Neuronal stem cell (in vitro differentiated cells): ENCODE data around the gene KISS1.

Experiments used
- DNase-seq: peaks from one replicate; pipeline ENCODE4 v3.0.0-alpha.2; 2013; ENCODE audit warnings: low spot score
- H2AFZ ChIP-seq: one replicate; pipeline ENCODE4 v1.6.1; 2013; ENCODE audit warnings: mild to moderate bottlenecking, low read length, inconsistent platforms
- H2AK5ac ChIP-seq: 2 replicates; pipeline ENCODE4 v1.6.1; 2013; ENCODE audit warnings: low read depth, mild to moderate bottlenecking, inconsistent platforms, low read length, moderate library complexity, mixed read lengths
- H2BK120ac ChIP-seq: 2 replicates; pipeline ENCODE4 v1.6.1; 2013; ENCODE audit warnings: low read depth, mild to moderate bottlenecking, inconsistent platforms, low read length, moderate library complexity, mixed read lengths
- H2BK12ac ChIP-seq: one replicate; pipeline ENCODE4 v1.6.1; 2013; ENCODE audit warnings: low read length, inconsistent platforms
- H2BK15ac ChIP-seq: 2 replicates; pipeline ENCODE4 v1.6.1; 2013; ENCODE audit warnings: mild to moderate bottlenecking, low read length, inconsistent platforms, mixed read lengths
- H2BK5ac ChIP-seq: one replicate; pipeline ENCODE4 v1.6.1; 2013; ENCODE audit warnings: inconsistent platforms, mild to moderate bottlenecking, low read length, moderate library complexity
- H3K14ac ChIP-seq: one replicate; pipeline ENCODE4 v1.6.1; 2013; ENCODE audit warnings: low read length, inconsistent platforms
- H3K18ac ChIP-seq: 2 replicates; pipeline ENCODE4 v1.6.1; 2013; ENCODE audit warnings: low read length, inconsistent platforms
- H3K23ac ChIP-seq: 2 replicates; pipeline ENCODE4 v1.6.1; 2013; ENCODE audit warnings: low read depth, mild to moderate bottlenecking, mixed read lengths, low read length, inconsistent platforms; ENCODE audit not compliant: poor library complexity
- H3K27ac ChIP-seq: replicated peaks from 3 replicates; pipeline ENCODE4 v1.5.1; 2013; ENCODE audit warnings: low read length, inconsistent platforms
- H3K27me3 ChIP-seq, 3 experiments: 2 replicates each; pipeline ENCODE4 v1.6.1; 2013; ENCODE audit warnings: low read length in 3 of 3, mild to moderate bottlenecking in 2 of 3, inconsistent platforms in 1 of 3, low read depth in 1 of 3, mixed read lengths in 1 of 3, moderate library complexity in 1 of 3; ENCODE audit not compliant: control insufficient read depth in 3 of 3, insufficient read depth in 3 of 3
- H3K36me3 ChIP-seq, 2 donors: replicated peaks in 1 of 2; 2 replicates each; pipeline ENCODE4 v1.6.1; 2013; ENCODE audit warnings: low read length in 2 of 2; ENCODE audit not compliant: control insufficient read depth in 2 of 2, insufficient read depth in 2 of 2
- H3K4ac ChIP-seq: 2 replicates; pipeline ENCODE4 v1.6.1; 2013; ENCODE audit warnings: inconsistent platforms, mild to moderate bottlenecking, low read length, moderate library complexity
- H3K4me1 ChIP-seq, 2 donors: 1 replicate in 1 of 2; 2 replicates in 1 of 2; pipeline ENCODE4 v1.6.1; 2013; ENCODE audit warnings: low read length in 2 of 2, low read depth in 1 of 2; ENCODE audit not compliant: control insufficient read depth in 2 of 2, insufficient read depth in 1 of 2
- H3K4me2 ChIP-seq: one replicate; pipeline ENCODE4 v1.6.1; 2013; ENCODE audit warnings: mild to moderate bottlenecking, low read length, inconsistent platforms; ENCODE audit not compliant: insufficient read depth, poor library complexity, severe bottlenecking
- H3K4me3 ChIP-seq, 2 donors: 2 replicates each; pipeline ENCODE4 v1.5.1; 2013; ENCODE audit warnings: low read length in 2 of 2, mild to moderate bottlenecking in 2 of 2, inconsistent platforms in 1 of 2, moderate library complexity in 1 of 2
- H3K79me1 ChIP-seq: one replicate; pipeline ENCODE4 v1.6.1; 2013; ENCODE audit warnings: low read depth, mild to moderate bottlenecking, inconsistent platforms, low read length, moderate library complexity
- H3K9ac ChIP-seq: one replicate; pipeline ENCODE4 v1.6.1; 2013; ENCODE audit warnings: mild to moderate bottlenecking, low read depth, low read length, inconsistent platforms; ENCODE audit not compliant: poor library complexity
- H3K9me3 ChIP-seq, 2 donors: replicated peaks in 1 of 2; 2 replicates each; pipeline versions ENCODE3 to v1.6.1; 2013; ENCODE audit warnings: low read length in 2 of 2, mild to moderate bottlenecking in 2 of 2, inconsistent platforms in 1 of 2, low read depth in 1 of 2, mixed read lengths in 1 of 2, moderate library complexity in 1 of 2; ENCODE audit not compliant: control insufficient read depth in 2 of 2, insufficient read depth in 1 of 2
- H4K8ac ChIP-seq: one replicate; pipeline ENCODE4 v1.6.1; 2013; ENCODE audit warnings: low read depth, mild to moderate bottlenecking, inconsistent platforms, low read length, moderate library complexity
- H4K91ac ChIP-seq: one replicate; pipeline ENCODE4 v1.6.1; 2013; ENCODE audit warnings: low read length, low read depth, mild to moderate bottlenecking, inconsistent platforms; ENCODE audit not compliant: poor library complexity
- whole genome bisulfite sequencing, 2 donors: extraction: QIAGEN DNeasy Blood & Tissue Kit; methylation state at CpG; one replicate each; pipeline ENCODE4 v1.1.7; 2013; ENCODE audit warnings: missing lambda C conversion rate in 2 of 2, mixed read lengths in 1 of 2; ENCODE audit not compliant: insufficient read length in 2 of 2, insufficient replicate concordance in 1 of 2; ENCODE audit errors: extremely low coverage in 2 of 2; 5-methylcytosine and 5-hydroxymethylcytosine counted together

Gene KISS1

DNA sequence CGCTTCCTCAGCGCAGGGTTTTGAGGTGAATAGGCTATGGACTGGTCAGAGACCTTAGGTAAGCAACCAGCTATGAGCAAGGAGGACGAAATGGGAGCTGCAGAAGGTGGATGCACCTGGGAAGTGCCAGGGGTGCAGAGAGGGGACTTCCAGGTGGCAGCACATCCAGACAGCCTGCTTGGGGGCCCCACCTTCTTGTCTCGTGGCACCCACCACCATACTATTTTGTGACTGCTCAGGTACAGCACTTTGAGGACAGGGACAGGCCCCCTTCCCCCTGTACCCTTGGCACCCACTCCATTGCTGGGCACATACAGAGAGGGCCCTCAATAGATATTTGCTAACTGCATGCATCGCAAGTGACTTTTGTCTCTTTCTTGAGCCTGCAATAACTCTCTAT is 777 bp upstream of the KISS1 start:
- Histone ChIP-seq H2BK5ac (no peak overlapping the region), H3K23ac (no peak overlapping the region), H3K4me3 (no peak overlapping the region), H3K14ac (no peak overlapping the region), H3K4me2 (no peak overlapping the region), H3K4ac (no peak overlapping the region), H3K4me1 (peaks cover 4 to 5% of the 10 kb centered on the region in 2 donors), H3K27ac (no peak overlapping the region), H3K27me3 (peaks cover 0 to 70% (median 4%) of the 10 kb centered on the region in 3 experiments), H2BK12ac (no peak overlapping the region), H2AFZ (no peak overlapping the region), H3K9ac (no peak overlapping the region), H3K9me3 (peaks cover 0 to 4% of the 10 kb centered on the region in 2 donors), H4K8ac (no peak overlapping the region), H3K18ac (no peak overlapping the region), H2BK15ac (no peak overlapping the region), H3K79me1 (peaks cover 2% of the 10 kb centered on the region), H4K91ac (no peak overlapping the region), H3K36me3 (no peaks in the 10 kb centered on the region), H2AK5ac (no peak overlapping the region), H2BK120ac (no peak overlapping the region)
- WGBS, 2 donors = no CpG with 5 or more reads among the region's 5 CpGs
- no peak for DNase-seq

DNA sequence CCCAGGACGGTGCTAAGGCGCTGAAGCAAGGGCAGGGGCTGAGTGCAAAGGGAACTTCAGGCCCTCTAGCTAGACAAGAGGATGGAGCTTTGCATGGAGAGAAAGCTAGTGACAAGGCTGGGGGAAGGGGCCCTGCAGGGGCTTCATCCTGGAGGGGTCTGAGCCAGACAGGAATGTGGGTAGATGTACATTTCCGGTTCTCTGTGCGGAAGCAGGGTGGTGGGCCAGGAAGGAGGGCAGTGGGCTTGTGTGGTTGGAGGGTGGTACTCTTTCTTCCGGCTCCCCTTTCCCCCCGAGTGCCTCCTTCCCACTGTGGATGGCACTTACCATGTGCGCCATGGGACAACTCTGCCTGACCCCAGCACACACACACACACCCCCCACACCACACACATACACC is 1.5 kb downstream of the KISS1 start:
- Histone ChIP-seq H3K18ac (no peak overlapping the region), H2BK120ac (no peak overlapping the region), H2BK12ac (peak overlapping the region; percentile 85), H3K23ac (peak overlapping the region; percentile 87), H3K14ac (peak overlapping the region; percentile 0), H3K36me3 (no peaks in the 10 kb centered on the region), H3K4me3 (peak overlapping the region in 1 of 2 donors; percentile 73), H2BK15ac (no peak overlapping the region), H2BK5ac (no peak overlapping the region), H3K9me3 (peaks cover 0 to 4% of the 10 kb centered on the region in 2 donors), H3K27ac (no peak overlapping the region), H3K4me1 (peaks cover 4 to 7% of the 10 kb centered on the region in 2 donors), H2AK5ac (no peak overlapping the region), H3K27me3 (peaks cover 0 to 74% (median 12%) of the 10 kb centered on the region in 3 experiments), H3K9ac (no peak overlapping the region), H3K4ac (no peak overlapping the region), H3K79me1 (peaks cover 2% of the 10 kb centered on the region), H2AFZ (peak overlapping the region; percentile 49), H3K4me2 (no peak overlapping the region), H4K91ac (no peak overlapping the region), H4K8ac (no peak overlapping the region)
- DNase-seq = no peak
- WGBS, 2 donors = no CpG with 5 or more reads among the region's 7 CpGs

DNA sequence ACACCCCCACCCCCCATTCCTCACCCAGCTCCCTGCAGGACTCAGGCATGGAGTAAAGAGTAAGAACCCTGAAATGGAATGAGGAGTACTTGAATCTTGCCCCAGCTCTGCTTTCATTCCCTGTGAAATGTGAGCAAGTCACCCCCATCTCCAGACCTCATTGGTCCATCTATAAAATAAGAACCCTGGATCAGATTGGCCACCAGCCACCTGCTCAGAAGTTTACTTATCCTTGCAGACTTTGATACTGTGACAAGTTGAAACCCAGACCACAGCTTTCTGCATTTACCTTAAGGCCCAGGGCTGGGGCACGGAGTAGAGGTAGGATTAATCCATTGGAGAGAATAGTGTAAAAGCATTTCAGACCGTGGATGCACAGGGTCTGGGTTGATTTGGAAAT is 2.2 kb downstream of the KISS1 start:
- H2AK5ac ChIP-seq = no peak overlapping the region
- H3K18ac ChIP-seq = no peak overlapping the region
- peaks cover 4 to 7% of the 10 kb centered on the region in 2 donors for H3K4me1 ChIP-seq
- no peak overlapping the region for H4K91ac ChIP-seq
- peaks cover 0 to 75% (median 18%) of the 10 kb centered on the region in 3 experiments for H3K27me3 ChIP-seq
- H2BK12ac ChIP-seq = no peak overlapping the region
- H3K4me2 ChIP-seq = no peak overlapping the region
- H3K9ac ChIP-seq = no peak overlapping the region
- no peaks in the 10 kb centered on the region for H3K36me3 ChIP-seq
- H3K14ac ChIP-seq = no peak overlapping the region
- no peak overlapping the region for H2BK120ac ChIP-seq
- H2BK5ac ChIP-seq = no peak overlapping the region
- peaks cover 0 to 4% of the 10 kb centered on the region in 2 donors for H3K9me3 ChIP-seq
- H2AFZ ChIP-seq = no peak overlapping the region
- peaks cover 2% of the 10 kb centered on the region for H3K79me1 ChIP-seq
- no peak overlapping the region for H3K27ac ChIP-seq
- H3K4ac ChIP-seq = no peak overlapping the region
- H3K23ac ChIP-seq = no peak overlapping the region
- H4K8ac ChIP-seq = no peak overlapping the region
- no CpG with 5 or more reads among the region's 2 CpGs for WGBS, 2 donors
- H2BK15ac ChIP-seq = no peak overlapping the region
- DNase-seq = no peak
- H3K4me3 ChIP-seq = no peak overlapping the region

DNA sequence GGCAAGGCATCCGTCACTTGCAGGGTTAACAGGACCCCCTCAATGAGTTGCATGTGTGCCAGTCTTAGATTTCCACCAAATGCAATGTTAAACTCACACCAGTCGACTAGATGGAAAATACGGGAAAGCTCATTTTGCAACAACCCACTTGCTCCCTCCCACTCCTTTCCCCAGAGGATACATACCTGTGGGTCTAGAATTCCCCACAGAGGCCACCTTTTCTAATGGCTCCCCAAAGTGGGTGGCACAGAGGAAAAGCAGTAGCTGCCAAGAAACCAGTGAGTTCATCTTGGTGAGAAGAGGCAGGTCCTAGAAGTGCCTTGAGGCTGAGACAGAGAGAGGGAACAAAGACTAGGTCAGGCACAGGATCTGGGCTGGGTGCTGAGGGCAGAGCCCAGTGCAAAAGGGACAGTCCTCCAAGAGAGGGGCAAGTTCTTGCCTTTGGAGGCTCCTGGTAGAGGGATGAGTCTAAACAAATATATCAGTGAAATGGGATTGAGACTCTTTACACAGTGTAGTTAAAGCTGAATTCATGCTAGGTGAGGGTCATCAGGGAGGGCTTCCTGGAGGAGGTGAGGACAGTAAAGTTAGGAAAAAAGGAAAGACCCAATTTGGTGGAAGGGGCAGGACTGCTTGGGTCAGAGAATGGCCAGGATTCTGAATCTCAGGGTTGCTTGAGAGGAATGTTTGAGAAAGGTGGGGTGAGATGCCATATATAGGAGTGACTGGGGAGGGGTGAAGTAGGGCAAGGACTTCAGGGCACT is 3.5 kb downstream of the KISS1 start:
- Histone ChIP-seq H3K27ac (no peak overlapping the region), H2AK5ac (no peak overlapping the region), H4K8ac (no peak overlapping the region), H2BK5ac (no peak overlapping the region), H2BK15ac (no peak overlapping the region), H3K23ac (no peak overlapping the region), H3K4me3 (no peak overlapping the region), H3K4me2 (no peak overlapping the region), H3K4ac (no peak overlapping the region), H3K14ac (no peak overlapping the region), H3K79me1 (peaks cover 2% of the 10 kb centered on the region), H3K36me3 (no peaks in the 10 kb centered on the region), H2BK12ac (no peak overlapping the region), H2AFZ (no peak overlapping the region), H3K9ac (no peak overlapping the region), H3K27me3 (peaks cover 0 to 76% (median 21%) of the 10 kb centered on the region in 3 experiments), H2BK120ac (no peak overlapping the region), H3K18ac (no peak overlapping the region), H4K91ac (no peak overlapping the region), H3K4me1 (peaks cover 4 to 7% of the 10 kb centered on the region in 2 donors), H3K9me3 (peaks cover 0 to 4% of the 10 kb centered on the region in 2 donors)
- WGBS, 2 donors = no CpG with 5 or more reads among the region's 3 CpGs
- DNase-seq = no peak
